GM06990 (cell line): ENCODE data around the gene RPS25.

Experiments
- DNase-seq: peaks from one replicate; pipeline ENCODE4 v3.0.0-alpha.2; 2011; ENCODE audit not compliant: insufficient read length; ENCODE audit errors: extremely low read depth
- H3K27me3 ChIP-seq: replicated peaks from 2 replicates; pipeline ENCODE4 v1.6.0; 2011; ENCODE audit warnings: low read length; ENCODE audit not compliant: control insufficient read depth, insufficient read depth
- H3K36me3 ChIP-seq: 2 replicates; pipeline ENCODE4 v1.5.1; 2011; ENCODE audit warnings: low read length; ENCODE audit not compliant: control insufficient read depth, insufficient read depth
- H3K4me3 ChIP-seq: replicated peaks from 2 replicates; pipeline ENCODE4 v1.5.1; 2011; ENCODE audit warnings: low read depth, mild to moderate bottlenecking, control low read depth, low read length
- CTCF ChIP-seq: IDR thresholded peaks from 2 replicates; pipeline ENCODE4 v1.5.1; 2011; ENCODE audit warnings: low read length, control low read depth, mild to moderate bottlenecking, inconsistent platforms; ENCODE audit not compliant: insufficient read depth, poor library complexity, severe bottlenecking

The RPS25 gene

GRCh38 chr11:119051440-119052162 lies 33.5 kb upstream of the RPS25 start:
- TF ChIP-seq CTCF, result no peak
- no peaks in the 10 kb centered on the region for H3K27me3 ChIP-seq
- peak; percentile 62 for DNase-seq
- peaks cover 63% of the 10 kb centered on the region for H3K36me3 ChIP-seq
- H3K4me3 ChIP-seq, result peak overlapping the region; percentile 53

- Histone ChIP-seq H3K27me3 (no peaks in the 10 kb centered on the region), H3K36me3 (peaks cover 70% of the 10 kb centered on the region), H3K4me3 (no peak overlapping the region)
- no peak for TF ChIP-seq CTCF
- DNase-seq, result no peak
These were observed 30.9 kb upstream of the RPS25 start for GRCh38 chr11:119049081-119049480.

- DNase-seq, result no peak
- Histone ChIP-seq H3K36me3 (peaks cover 66% of the 10 kb centered on the region), H3K4me3 (no peak overlapping the region), H3K27me3 (no peaks in the 10 kb centered on the region)
- TF ChIP-seq CTCF, result no peak
These were observed 30.5 kb upstream of the RPS25 start for GRCh38 chr11:119048644-119049043.

GRCh38 chr11:119047205-119047604 lies 29.1 kb upstream of the RPS25 start:
- Histone ChIP-seq H3K4me3 (no peak overlapping the region), H3K27me3 (no peaks in the 10 kb centered on the region), H3K36me3 (peaks cover 61% of the 10 kb centered on the region)
- no peak for TF ChIP-seq CTCF
- no peak for DNase-seq

GRCh38 chr11:119046489-119046888 lies 28.3 kb upstream of the RPS25 start:
- Histone ChIP-seq H3K4me3 (no peak overlapping the region), H3K27me3 (no peaks in the 10 kb centered on the region), H3K36me3 (peaks cover 53% of the 10 kb centered on the region)
- no peak for DNase-seq
- TF ChIP-seq CTCF, result no peak

- TF ChIP-seq CTCF, result peak; percentile 15
- Histone ChIP-seq H3K4me3 (no peak overlapping the region), H3K27me3 (no peaks in the 10 kb centered on the region), H3K36me3 (peaks cover 44% of the 10 kb centered on the region)
- DNase-seq, result no peak
These were observed 26.6 kb upstream of the RPS25 start for GRCh38 chr11:119044708-119045107.
